Prostate gland (tissue), 2 donors: Measurements from ENCODE around the gene CCR7.

ENCODE experiments used
- POLR2A ChIP-seq: fragments of 450-650 bp; IDR thresholded peaks from one replicate; pipeline ENCODE4 v1.6.1; 2016; ENCODE audit warnings: antibody characterized with exemption, mild to moderate bottlenecking
- POLR2AphosphoS5 ChIP-seq: sonication (generic); formaldehyde crosslinking; IDR thresholded peaks from one replicate; pipeline ENCODE4 v1.6.1; 2017; ENCODE audit warnings: antibody characterized with exemption
- TF ChIP-seq, protein P1 (sequence below), 4 experiments: fragments of 200-600 bp in 2 of 4; fragments of 450-650 bp in 2 of 4; sonication (generic) in 2 of 4; IDR thresholded peaks; 1 replicate in 3 of 4; 2 replicates in 1 of 4; pipeline ENCODE4 v1.5.1; 2016 to 2019; ENCODE audit warnings: antibody characterized with exemption in 4 of 4, mild to moderate bottlenecking in 2 of 4, moderate library complexity in 2 of 4

DNA sequence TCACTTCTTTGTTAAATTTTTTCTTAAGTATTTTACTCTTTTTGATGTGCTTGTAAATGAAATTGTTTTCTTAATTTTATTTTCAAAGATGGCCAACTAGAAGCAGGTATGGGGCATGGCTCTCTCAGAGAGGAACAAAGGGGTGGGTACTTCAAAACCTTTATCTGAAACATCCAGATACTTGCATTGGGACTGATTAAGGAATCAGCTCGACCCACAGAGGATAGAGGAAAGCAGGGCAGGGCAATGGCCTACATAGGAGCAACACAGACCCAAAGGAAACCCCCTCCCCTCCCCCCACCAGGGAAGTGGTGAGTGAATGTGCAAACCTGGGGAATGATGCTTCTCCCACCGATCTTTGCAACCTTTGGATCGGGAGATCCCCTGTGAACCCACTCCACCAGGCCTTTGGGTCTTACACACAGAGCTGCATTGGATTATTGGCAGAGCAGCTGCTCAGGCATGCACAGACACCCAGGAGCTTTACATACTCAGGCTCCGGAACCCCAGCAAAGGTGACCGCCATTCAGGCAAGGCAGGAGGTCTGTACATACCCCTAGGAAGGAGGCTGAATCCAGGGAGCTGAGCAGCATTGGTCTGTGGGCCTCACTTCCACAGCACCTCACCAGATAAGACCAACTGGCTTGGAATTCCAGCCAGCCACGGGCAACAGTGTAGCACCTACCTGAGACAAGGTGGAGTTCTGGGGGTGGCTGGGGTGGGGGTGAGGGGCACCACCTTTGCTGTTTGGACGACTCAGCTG lies 3.0 kb upstream of the CCR7 start:
- TF ChIP-seq, protein P1, sequence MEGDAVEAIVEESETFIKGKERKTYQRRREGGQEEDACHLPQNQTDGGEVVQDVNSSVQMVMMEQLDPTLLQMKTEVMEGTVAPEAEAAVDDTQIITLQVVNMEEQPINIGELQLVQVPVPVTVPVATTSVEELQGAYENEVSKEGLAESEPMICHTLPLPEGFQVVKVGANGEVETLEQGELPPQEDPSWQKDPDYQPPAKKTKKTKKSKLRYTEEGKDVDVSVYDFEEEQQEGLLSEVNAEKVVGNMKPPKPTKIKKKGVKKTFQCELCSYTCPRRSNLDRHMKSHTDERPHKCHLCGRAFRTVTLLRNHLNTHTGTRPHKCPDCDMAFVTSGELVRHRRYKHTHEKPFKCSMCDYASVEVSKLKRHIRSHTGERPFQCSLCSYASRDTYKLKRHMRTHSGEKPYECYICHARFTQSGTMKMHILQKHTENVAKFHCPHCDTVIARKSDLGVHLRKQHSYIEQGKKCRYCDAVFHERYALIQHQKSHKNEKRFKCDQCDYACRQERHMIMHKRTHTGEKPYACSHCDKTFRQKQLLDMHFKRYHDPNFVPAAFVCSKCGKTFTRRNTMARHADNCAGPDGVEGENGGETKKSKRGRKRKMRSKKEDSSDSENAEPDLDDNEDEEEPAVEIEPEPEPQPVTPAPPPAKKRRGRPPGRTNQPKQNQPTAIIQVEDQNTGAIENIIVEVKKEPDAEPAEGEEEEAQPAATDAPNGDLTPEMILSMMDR (IDR thresholded peaks at IDR 0.05), result no peak
- no peak for TF ChIP-seq POLR2A
- no peak for TF ChIP-seq POLR2AphosphoS5
